ENCODE data around the gene WDFY2. TPM values are rescaled to one million over a fixed set of nuclear protein-coding genes. Genes with fewer than 3 reads are reported as not detected.
A peak's percentile ranks its signal among the peaks of the same experiment; 100 is the strongest.

The WDFY2 gene
- total and polyA plus RNA-seq, 2 of the 13 experiments (the other 11 are each of a cell fraction or from before 2014, with no cell fraction given), result 22.6 to 27.0 TPM

GRCh38 chr13:51803422-51804294, 219.4 kb downstream of the WDFY2 start, which contains the start of gene DHRS12 (continued):
- no peak; the same call in 1 of the 2 replicates for TF ChIP-seq ZFP90 (CRISPR knock-in tag; IDR thresholded peaks at IDR 0.05; ENCODE audit: borderline replicate concordance)
- TF ChIP-seq REST (IDR thresholded peaks at IDR 0.05; ENCODE audit: borderline replicate concordance in 1 of 2, low read depth in 1 of 2, low read length in 2 of 2), result no peak; a peak in 1 of 4 replicates
- TF ChIP-seq, protein P1, sequence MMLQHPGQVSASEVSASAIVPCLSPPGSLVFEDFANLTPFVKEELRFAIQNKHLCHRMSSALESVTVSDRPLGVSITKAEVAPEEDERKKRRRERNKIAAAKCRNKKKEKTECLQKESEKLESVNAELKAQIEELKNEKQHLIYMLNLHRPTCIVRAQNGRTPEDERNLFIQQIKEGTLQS (CRISPR knock-in tag; IDR thresholded peaks at IDR 0.05), result peak; percentile 70
- TF ChIP-seq, protein P2, sequence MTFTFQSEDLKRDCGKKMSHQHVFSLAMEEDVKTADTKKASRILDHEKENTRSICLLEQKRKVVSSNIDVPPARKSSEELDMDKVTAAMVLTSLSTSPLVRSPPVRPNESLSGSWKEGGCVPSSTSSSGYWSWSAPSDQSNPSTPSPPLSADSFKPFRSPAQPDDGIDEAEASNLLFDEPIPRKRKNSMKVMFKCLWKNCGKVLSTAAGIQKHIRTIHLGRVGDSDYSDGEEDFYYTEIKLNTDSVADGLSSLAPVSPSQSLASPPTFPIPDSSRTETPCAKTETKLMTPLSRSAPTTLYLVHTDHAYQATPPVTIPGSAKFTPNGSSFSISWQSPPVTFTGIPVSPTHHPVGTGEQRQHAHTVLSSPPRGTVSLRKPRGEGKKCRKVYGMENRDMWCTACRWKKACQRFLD (CRISPR knock-in tag; IDR thresholded peaks at IDR 0.05; ENCODE audit: borderline replicate concordance), result 0 out of 2 replicates have a peak, but pooled peaks have one; percentile 48
- no peak for TF ChIP-seq ATF1 (CRISPR knock-in tag; IDR thresholded peaks at IDR 0.05)
- no peak for TF ChIP-seq JUNB (CRISPR knock-in tag; IDR thresholded peaks at IDR 0.05; ENCODE audit: borderline replicate concordance)
- TF ChIP-seq ZNF546 (CRISPR knock-in tag; conservative IDR thresholded peaks at IDR 0.05), result peak; percentile 31; the same call in 1 of the 2 replicates
- TF ChIP-seq, protein P3, sequence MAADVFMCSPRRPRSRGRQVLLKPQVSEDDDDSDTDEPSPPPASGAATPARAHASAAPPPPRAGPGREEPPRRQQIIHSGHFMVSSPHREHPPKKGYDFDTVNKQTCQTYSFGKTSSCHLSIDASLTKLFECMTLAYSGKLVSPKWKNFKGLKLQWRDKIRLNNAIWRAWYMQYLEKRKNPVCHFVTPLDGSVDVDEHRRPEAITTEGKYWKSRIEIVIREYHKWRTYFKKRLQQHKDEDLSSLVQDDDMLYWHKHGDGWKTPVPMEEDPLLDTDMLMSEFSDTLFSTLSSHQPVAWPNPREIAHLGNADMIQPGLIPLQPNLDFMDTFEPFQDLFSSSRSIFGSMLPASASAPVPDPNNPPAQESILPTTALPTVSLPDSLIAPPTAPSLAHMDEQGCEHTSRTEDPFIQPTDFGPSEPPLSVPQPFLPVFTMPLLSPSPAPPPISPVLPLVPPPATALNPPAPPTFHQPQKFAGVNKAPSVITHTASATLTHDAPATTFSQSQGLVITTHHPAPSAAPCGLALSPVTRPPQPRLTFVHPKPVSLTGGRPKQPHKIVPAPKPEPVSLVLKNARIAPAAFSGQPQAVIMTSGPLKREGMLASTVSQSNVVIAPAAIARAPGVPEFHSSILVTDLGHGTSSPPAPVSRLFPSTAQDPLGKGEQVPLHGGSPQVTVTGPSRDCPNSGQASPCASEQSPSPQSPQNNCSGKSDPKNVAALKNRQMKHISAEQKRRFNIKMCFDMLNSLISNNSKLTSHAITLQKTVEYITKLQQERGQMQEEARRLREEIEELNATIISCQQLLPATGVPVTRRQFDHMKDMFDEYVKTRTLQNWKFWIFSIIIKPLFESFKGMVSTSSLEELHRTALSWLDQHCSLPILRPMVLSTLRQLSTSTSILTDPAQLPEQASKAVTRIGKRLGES (CRISPR knock-in tag; IDR thresholded peaks at IDR 0.05; ENCODE audit: borderline replicate concordance), result no peak
- TF ChIP-seq DMAP1 (CRISPR knock-in tag; IDR thresholded peaks at IDR 0.05), result peak; percentile 76
- TF ChIP-seq, protein P4, sequence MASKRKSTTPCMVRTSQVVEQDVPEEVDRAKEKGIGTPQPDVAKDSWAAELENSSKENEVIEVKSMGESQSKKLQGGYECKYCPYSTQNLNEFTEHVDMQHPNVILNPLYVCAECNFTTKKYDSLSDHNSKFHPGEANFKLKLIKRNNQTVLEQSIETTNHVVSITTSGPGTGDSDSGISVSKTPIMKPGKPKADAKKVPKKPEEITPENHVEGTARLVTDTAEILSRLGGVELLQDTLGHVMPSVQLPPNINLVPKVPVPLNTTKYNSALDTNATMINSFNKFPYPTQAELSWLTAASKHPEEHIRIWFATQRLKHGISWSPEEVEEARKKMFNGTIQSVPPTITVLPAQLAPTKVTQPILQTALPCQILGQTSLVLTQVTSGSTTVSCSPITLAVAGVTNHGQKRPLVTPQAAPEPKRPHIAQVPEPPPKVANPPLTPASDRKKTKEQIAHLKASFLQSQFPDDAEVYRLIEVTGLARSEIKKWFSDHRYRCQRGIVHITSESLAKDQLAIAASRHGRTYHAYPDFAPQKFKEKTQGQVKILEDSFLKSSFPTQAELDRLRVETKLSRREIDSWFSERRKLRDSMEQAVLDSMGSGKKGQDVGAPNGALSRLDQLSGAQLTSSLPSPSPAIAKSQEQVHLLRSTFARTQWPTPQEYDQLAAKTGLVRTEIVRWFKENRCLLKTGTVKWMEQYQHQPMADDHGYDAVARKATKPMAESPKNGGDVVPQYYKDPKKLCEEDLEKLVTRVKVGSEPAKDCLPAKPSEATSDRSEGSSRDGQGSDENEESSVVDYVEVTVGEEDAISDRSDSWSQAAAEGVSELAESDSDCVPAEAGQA (IDR thresholded peaks at IDR 0.05; ENCODE audit: low read depth), result no peak; the same call in 1 of the 2 replicates
- TF ChIP-seq, protein P4 (CRISPR knock-in tag; IDR thresholded peaks at IDR 0.05; ENCODE audit: borderline replicate concordance), result peak; percentile 78; the same call in 1 of the 2 replicates
- no peak for TF ChIP-seq SRSF1 (optimal IDR thresholded peaks at IDR 0.05; ENCODE audit: low read depth, low read length)
- no peak for TF ChIP-seq FOXP1 (IDR thresholded peaks at IDR 0.05)
- no peak for TF ChIP-seq FOXP1 (CRISPR knock-in tag; IDR thresholded peaks at IDR 0.05)

Measured in HepG2 (cell line).